GM12874 (cell line): Measurements from ENCODE around the gene STMP1.

Source experiments
- TF ChIP-seq, protein P1 (sequence below): IDR thresholded peaks from 2 replicates; pipeline ENCODE4 v1.5.1; 2011; ENCODE audit warnings: low read depth, mild to moderate bottlenecking, control low read depth, low read length, moderate library complexity; ENCODE audit not compliant: insufficient read depth

Gene STMP1

DNA sequence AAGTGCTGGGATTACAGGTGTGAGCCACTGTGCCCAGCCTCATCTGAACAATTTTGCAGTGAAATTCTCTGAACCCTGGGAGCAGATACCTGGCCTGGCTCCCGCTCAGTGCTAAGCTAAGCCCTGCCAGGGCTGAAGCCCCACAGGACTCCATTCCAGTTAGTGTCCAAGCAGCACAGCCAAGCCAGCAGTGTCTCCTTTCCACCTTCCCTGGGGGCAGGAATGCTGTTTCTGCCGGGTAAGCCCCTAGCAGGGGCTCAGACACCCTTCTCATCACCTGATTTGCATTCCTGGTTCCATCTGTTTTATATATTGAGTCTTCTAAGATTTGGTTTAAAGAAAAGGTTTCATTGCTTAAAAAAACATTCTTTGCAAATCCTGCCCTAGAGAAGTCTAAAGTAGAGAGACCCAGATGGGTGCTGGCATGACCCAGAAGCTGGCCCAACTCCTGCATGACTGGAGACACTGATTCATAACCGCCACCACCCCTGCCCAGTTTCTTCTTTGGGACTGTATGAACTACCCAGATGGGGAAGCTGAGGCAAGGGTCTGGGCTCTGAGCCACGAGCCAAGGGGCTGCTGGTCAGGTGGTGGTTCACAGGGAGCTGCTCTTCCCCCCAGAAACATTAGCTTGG lies 51.6 kb downstream of the STMP1 start:
- TF ChIP-seq, protein P1, sequence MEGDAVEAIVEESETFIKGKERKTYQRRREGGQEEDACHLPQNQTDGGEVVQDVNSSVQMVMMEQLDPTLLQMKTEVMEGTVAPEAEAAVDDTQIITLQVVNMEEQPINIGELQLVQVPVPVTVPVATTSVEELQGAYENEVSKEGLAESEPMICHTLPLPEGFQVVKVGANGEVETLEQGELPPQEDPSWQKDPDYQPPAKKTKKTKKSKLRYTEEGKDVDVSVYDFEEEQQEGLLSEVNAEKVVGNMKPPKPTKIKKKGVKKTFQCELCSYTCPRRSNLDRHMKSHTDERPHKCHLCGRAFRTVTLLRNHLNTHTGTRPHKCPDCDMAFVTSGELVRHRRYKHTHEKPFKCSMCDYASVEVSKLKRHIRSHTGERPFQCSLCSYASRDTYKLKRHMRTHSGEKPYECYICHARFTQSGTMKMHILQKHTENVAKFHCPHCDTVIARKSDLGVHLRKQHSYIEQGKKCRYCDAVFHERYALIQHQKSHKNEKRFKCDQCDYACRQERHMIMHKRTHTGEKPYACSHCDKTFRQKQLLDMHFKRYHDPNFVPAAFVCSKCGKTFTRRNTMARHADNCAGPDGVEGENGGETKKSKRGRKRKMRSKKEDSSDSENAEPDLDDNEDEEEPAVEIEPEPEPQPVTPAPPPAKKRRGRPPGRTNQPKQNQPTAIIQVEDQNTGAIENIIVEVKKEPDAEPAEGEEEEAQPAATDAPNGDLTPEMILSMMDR, result no peak

DNA sequence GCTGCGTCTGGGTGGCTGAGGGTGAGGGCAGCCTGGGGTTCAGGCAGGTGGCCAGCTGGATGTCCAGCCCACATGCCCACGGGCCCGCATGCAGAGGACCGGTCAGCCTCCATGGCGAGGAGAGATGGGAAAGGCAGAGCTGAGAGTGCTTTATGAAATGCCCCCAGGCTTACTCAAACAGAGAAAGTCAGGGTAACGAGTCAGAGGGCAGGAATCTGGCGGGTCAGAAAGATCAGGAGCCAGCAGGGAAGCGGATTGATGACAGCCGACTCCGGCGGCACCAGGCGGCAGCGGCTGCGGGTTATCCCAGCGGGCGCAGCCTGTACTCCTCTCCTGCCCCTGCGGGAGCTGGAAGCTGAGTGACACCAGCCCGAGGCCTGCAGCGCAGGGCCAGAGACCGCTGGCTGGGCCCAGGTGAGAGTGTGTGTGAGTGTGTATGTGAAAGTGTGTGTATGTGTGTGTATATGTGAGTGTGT lies 52.3 kb downstream of the STMP1 start:
- TF ChIP-seq, protein P1, result no peak

DNA sequence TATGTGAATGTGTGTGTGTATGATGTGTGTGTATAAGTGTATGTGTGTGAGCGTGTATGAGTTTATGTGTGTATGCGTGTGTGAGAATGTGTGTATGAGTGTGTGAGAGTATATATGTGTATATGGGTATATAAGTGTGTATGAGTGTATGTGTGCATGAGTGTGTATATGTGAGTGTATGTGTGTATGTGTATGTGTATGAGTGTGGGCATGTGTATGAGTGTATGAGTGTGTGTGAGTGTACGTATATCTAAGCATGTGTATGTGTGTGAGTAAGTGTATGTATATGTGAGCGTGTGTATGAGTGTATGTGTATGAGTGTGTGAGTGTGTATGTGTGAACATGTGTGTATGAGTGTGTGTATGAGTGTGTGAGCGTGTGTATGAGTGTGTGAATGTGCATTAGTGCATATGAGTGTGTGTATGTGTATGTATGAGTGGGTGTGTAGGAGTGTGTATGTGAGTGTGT lies 52.8 kb downstream of the STMP1 start:
- TF ChIP-seq, protein P1, result no peak

DNA sequence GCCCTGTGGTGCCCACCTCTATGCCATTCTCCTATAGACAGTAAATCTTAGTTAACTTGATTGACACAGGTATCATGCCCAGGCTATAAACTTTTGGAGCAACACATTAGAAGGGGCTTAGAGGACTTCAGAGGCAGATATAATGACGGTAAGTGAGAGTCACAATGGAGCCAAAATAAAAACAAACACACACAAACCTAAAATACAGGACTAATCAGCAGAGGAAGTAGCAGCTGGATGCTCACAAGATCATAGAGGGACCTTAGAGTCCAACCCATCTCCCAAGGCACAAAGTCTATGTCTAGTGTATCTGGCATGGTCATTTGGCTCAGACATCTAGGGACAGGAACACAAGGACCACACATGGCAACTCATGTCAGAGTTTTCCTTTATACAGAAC lies 53.4 kb downstream of the STMP1 start:
- TF ChIP-seq, protein P1, result no peak

DNA sequence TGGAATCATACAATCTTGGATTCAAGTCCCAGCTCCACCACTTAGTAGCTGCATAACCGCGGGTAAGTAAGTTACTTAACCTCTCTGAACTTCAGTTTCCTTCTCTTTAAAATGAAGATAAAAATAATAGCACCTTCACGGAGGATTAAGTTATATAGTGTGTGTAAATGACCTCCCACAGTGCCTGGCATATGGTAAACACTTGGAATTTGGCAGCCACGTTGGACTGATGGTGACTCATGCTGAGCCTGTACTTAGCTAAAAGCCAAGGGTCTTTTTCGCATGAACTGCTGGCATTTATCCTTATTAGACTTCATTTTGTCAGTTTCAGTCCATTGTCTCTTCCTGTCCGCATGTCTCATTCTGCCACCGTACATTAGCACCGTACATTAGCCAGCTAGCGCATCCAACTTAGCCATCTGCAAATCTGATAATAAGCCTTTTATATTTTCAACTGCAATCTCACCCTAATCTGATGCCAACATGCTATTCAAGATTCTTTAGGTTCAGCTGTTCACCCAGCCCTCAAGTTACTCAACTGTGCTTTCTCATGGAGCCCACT lies 54.4 kb downstream of the STMP1 start:
- TF ChIP-seq, protein P1, result no peak

DNA sequence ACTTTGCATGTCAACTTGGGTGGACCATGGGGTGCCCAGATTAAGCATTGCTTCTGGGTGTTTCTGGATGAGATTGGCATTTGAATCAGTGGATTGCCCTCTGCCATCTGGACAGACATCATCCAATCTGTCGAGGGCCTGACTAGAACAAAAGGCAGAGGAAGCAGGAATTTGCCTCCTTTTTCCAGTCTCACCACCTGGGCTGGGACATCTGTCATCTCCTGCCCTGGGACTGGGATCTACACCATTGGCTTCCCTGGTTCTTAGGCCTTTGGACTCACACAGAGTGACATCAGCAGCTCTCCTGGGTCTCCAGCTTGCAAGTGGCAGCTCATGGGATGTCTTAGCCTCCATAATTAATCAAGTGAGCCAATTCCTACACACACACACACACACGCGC lies 55.4 kb downstream of the STMP1 start:
- TF ChIP-seq, protein P1, result no peak

DNA sequence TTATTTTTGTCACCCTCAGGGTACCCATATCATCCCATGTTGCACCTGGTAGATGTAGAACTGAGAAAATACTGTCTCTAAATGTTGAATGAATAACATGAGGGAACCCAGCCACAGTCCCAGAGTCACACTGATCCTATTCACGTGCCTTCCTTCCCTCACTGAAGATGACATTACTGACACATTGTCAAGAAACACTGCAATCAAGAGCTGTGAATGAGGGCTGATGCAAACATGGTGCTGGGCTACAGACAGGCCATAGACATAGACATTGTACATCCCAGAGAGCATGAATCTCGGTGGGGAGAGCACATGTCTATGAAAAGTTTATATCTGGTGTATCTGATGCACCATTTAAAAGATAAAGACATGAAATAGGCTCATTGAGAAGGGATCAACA lies 55.9 kb downstream of the STMP1 start:
- TF ChIP-seq, protein P1, result no peak
